HG02870 (cell line): ENCODE measurements around the gene AMOTL2.

Experiments
- ATAC-seq: cut with Tn5 transposase; IDR thresholded peaks from one replicate; pipeline ENCODE4 v1.9.1; 2021; ENCODE audit warnings: mild to moderate bottlenecking, moderate library complexity; ENCODE audit not compliant: unreplicated experiment

AMOTL2 gene

DNA sequence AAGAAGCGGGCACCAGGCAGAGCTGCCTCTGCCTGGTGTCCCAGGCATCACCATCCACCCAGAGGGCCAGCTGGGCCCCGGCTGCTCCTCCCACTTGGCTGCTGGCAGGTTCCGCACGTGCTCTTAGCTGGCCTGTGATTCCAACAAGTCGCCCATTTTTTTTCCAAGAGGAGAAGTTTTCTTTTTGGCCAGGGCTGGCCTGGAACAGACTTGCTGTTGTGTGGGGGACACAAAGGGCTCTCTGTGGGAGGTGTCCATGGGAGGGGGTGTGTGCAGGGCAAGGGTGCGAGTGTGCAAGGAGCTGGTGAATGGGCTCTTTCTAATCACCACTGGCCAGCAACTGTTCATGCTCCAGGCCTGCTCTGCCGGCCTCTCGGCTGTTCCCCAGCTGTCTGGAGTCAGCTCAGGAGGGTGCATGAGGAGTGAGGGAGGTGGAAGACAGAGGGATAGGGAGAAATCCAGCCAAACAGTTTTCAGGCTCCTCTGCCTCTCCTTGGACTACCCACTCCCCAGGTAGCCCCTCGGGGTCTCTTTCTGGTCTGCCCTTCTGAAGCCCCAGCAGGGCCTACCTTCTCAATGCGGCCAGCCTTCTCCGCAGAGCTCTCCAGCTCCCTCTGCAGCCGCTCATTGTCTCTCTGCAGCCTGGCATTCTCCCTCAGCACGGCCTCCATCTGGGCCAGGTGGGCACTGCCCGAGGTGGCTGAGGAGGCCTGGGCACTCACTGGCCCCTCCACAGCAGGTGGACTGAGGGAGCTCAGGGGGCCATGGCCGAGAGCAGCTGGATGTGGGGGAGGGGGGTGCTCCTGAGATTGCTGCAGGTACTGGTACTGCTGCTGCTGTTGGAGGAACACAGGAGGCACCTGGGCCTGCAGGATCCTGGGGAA is 7.1 kb downstream of the AMOTL2 start:
- ATAC-seq: no peak

DNA sequence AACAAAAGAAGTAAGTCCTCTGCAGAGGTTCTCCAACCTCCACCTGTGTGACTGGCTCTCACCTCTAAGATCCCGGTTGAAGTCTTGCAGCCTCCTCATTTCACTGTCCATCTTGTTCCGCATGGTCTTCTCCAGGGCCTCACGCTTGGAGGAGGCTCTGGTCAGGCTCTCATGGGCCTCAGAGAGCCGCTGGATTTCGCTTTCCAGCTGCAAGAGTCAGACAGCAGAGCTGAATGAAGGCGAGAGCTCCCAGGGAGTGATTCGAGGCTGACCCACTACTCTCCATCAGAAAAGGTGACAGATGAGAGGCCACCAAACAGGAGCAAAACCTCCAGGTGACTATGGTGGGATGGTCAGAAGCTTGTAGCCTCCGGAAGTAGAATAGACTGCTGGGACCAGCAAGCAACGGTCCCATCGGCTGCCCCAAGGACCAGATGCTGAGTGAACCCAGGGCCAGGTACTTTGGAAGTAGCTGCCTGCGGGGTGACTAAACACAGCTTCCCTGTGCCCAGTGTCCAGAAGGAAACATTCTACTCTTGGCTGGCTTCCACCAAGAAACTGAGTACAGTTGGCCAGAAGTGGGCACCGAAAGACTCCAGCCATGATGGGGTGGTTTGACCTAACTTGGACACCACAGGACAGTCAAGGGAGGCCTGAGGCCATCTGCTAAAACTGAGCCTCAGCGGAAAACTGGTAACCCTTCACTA is 7.9 kb downstream of the AMOTL2 start:
- ATAC-seq: no peak

DNA sequence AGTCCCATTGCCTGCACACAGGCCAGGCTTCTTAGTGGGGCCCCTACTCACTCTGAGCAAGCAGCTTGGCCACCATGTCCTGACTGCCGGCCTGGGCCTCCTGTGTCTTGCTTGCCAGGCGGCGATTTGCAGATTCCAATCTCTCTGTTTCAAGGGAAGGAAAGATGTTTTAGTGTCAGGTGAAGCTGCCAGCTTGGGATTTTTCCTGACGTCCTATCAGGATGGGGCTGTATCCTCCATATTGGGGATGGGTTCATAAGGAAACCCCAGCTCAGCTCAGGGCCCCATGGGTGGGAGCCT is 8.5 kb downstream of the AMOTL2 start:
- no peak for ATAC-seq

- ATAC-seq: no peak
Observed at GRCh38 chr3:134364936-134365765, 9.1 kb downstream of the AMOTL2 start.

- no peak for ATAC-seq
Observed at GRCh38 chr3:134364061-134364935, 9.9 kb downstream of the AMOTL2 start.

GRCh38 chr3:134363381-134363755 is 10.9 kb downstream of the AMOTL2 start:
- no peak for ATAC-seq

DNA sequence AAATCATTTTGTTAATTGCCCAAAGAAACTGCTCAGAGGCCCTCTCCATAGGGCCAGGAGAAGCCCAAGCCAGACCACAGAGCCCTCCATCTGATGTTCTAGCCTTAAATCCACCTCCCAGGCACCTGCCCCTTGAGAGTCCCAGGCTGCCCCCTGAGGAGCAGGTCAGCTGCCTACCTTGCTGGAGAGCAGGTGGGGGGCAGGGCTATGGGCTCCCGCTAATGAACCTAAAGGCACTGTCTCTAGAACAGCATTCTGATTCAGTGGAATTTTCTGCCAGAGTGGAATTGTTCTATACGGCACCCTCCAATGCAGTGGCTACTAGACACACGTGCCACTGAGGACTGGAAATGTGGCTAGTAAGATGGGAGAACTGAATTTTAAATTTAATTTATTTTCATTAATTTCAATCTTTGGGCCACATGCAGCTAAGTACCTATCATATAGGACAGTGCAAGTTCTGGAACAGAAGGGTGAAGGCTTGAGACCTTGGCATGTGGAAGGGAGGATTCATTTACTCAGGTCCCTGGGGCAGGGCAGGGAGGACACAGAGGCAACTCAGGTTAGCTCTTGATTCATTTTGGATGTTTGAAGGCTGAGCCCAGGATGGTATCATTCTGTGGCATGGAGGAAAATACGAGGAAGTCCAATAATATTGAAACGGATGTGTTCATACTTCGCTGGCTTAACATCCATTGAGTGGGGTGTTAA is 11.4 kb downstream of the AMOTL2 start:
- no peak for ATAC-seq

- ATAC-seq: no peak
Observed at GRCh38 chr3:134362221-134362620, 12.0 kb downstream of the AMOTL2 start.

GRCh38 chr3:134361162-134361835 is 12.9 kb downstream of the AMOTL2 start:
- no peak for ATAC-seq

DNA sequence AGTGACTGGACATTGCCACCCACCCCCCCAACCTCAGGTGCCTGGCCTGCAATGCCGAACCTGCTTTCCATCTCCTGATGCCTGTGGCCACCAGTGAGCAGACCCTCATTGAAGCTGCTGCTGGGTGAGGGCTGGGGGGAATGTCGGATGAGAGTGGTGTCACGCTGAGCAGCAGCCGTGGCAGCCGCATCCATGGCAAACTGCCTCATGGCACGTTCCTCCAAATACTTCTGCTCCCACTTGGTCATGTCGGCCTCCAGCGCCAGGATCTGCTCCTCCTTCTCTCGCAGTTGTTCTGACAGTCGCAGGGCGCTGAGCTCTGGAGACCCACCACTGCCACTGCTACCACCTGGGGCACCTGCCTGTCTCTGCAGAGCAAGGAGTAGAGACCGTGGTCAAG is 14.2 kb downstream of the AMOTL2 start:
- ATAC-seq: no peak

GRCh38 chr3:134359121-134360010 is 14.9 kb downstream of the AMOTL2 start:
- ATAC-seq: no peak

GRCh38 chr3:134357914-134358811 is 16.1 kb downstream of the AMOTL2 start:
- ATAC-seq: no peak

GRCh38 chr3:134357261-134357913 is 16.9 kb downstream of the AMOTL2 start:
- ATAC-seq: no peak

DNA sequence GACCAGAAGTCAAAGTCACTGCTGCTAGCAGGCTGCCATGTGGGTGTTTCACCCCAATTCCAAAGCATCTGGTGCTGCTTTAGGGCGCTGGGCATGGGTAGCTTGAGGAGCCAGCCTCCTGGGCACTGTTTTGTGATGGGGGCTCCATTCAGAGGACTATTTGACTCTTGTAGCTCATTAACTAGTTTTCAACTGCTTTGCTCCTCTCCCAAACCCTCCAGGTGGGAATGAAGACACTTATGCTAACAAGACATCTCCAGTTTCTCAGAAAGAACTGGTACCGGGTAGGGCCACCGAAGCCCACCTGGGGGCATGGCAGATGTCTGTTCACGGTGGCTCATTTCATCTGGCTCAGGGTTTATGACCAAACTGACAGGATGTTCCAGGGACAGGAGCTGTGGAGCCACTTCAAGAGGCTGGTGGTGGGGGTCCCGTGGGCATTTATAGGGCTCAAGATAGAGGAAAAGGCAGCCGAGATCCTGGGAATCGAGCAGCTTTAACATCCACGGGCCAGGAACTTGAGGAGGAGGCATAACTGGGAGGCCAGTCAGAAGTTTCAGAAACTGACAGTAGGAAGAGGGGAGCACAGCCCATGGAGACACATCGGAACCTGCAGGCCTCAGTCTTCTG is 17.7 kb downstream of the AMOTL2 start:
- no peak for ATAC-seq

DNA sequence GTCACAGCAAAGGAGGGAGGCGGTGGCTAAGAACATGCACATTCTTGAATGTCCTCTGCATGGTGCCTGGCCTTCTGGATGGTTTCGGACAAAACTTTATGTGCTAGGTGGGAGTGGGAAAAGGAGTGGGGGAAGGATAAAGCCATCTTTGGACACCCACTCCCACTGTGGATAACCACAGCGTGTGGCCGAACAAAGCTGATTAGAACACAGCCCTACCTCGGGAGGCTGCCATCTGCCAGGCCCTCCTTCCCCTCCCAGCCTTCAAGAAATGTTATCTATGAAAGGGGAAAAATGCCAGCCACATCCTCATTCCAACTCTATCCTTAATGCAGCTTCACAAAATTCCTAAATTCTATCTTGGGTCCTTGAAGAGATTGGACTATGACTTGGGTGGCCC is 18.8 kb downstream of the AMOTL2 start:
- no peak for ATAC-seq

DNA sequence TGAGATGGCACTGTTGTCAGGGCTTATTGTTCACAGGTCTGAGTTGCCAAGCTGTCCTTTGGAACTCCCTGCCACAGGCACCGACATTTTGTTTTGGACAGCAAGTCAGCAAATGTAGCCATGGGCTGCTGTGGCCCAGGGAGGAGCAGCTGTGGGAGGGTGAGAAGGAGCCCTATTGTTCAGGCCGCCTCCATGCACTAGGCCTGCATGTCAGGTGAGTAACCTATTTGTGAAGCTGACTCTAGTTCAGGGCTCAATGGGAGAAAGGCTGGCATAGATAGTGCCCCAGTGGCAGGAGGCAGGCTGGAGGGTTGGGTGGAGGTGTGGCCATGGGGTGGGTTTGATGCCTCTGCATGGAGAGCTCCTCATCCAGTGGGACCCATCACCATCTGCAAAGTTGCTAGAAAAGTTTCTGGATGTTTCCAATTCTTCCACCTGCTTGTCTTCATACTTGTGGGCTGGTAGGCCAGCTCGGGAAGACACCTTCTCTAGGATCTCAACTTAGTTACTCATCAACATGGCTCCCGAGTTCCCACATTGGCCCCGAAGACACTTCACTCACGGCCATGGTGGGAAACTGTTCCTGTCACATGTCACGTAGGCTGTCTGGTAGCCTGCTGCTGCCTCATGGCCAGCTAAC is 19.5 kb downstream of the AMOTL2 start:
- ATAC-seq: no peak
